GM08714 (cell line): ENCODE measurements around the gene KMT2B.

ENCODE experiments used
- H3K4me3 ChIP-seq: fragments of 200-500 bp; sonication (Bioruptor generic); 2 replicates; pipeline ENCODE4 v1.5.1; 2014; ENCODE audit warnings: mild to moderate bottlenecking, low read length, inconsistent platforms
- ZNF274 ChIP-seq: IDR thresholded peaks from 2 replicates; pipeline ENCODE4 v1.6.1; 2012; ENCODE audit warnings: mild to moderate bottlenecking, low read depth, low read length

Gene KMT2B

DNA sequence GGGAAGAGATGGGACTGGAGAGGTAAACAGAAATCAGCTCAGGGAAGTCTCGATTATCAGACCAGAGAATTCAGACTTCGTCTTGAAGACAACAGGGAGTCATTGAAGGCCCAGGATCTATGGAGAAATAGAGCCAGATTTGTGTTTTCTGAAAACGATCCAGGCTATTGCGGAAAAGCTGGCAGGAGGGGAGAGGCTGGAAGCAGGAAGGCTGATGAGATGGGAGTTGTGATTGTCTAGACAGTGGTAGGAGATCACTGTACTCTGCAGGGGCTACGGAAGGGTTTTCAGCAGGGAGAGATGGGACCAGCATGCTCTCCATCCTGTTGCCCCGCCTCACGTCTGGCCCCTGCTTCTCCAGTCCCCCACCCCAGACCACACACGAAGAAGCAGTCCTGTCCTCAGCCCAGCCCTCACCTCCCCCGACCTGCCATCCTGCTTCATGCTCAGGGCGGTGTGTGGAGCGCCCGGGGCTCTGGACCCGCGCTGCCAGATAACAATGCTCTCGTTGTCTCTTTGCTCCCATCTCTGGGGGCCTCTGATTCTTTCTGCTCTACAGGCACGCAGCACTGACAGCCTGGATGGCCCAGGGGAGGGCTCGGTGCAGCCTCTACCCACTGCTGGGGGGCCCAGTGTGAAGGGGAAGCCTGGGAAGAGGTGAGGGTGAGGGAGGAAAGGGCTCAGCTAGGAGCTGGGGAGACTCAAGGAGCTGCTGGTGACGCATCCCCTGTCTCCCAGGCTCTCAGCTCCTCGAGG lies 59.5 kb downstream of the KMT2B start:
- H3K4me3 ChIP-seq, result no peak overlapping the region
- no peak for TF ChIP-seq ZNF274

DNA sequence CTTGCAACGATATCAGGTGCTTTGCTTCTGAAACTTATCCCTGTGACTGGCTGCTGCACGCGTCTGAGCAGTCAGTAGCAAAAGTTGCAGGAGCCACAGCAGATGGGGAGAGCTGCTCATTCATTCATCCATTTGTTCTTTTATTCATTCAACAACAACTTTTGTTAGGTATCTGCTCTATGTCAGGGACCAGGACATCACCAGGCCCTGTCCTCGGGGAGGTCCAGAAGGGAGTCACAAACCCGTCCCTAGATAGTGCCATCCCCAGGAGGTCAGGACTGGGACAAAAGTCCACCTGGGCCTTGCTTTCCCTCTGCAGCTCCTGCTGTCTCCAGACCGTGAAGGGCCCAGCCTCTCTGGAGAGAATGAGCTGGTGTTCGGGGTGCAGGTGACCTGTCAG lies 60.2 kb downstream of the KMT2B start:
- no peak overlapping the region for H3K4me3 ChIP-seq
- TF ChIP-seq ZNF274, result no peak

DNA sequence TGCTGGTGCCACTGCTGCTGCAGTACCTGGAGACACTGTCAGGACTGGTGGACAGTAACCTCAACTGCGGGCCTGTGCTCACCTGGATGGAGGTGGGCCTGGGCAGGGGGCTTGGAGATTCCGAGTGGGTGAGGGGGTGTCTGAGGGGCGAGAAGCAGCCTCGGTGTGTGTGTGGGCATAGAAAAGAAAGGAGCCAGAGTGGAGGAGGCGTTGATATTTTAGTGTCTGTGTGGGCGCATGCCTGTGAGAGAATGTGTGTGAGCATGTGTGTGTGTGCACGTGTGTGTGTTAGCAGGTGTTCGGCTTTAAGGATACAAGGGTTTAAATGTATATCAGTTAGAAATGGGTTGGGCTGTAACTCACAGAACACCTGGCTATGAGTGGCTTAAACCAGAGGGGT lies 61.2 kb downstream of the KMT2B start:
- no peak for TF ChIP-seq ZNF274
- no peak overlapping the region for H3K4me3 ChIP-seq

GRCh38 chr19:35780058-35780457 lies 62.3 kb downstream of the KMT2B start:
- no peak for TF ChIP-seq ZNF274
- H3K4me3 ChIP-seq, result no peak overlapping the region

DNA sequence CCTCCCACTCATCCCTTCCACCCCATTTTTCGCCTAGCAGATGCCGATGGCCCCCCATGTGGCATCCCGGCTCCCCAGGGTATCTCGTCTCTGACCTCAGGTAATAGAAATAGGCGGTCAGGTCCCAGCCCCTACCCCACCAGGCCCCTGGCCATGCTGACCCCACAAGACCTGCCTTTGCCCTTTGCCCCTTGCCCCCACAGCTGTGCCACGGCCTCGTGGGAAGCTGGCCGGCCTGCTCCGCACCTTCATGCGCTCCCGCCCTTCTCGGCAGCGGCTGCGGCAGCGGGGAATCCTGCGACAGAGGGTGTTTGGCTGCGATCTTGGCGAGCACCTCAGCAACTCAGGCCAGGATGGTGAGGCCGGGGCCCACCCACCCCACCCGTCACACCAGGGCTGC lies 62.9 kb downstream of the KMT2B start:
- no peak for TF ChIP-seq ZNF274
- H3K4me3 ChIP-seq, result no peak overlapping the region

- TF ChIP-seq ZNF274, result no peak
- H3K4me3 ChIP-seq, result no peak overlapping the region
Measured at GRCh38 chr19:35781650-35782049, 63.8 kb downstream of the KMT2B start.

- H3K4me3 ChIP-seq, result no peak overlapping the region
- TF ChIP-seq ZNF274, result no peak
Measured at GRCh38 chr19:35782589-35782988, 64.8 kb downstream of the KMT2B start.

- no peak for TF ChIP-seq ZNF274
- no peak overlapping the region for H3K4me3 ChIP-seq
Measured at GRCh38 chr19:35783469-35784434, 65.9 kb downstream of the KMT2B start.

- TF ChIP-seq ZNF274, result no peak
- H3K4me3 ChIP-seq, result no peak overlapping the region
Measured at GRCh38 chr19:35784503-35785338, 66.9 kb downstream of the KMT2B start.

GRCh38 chr19:35785339-35785627 lies 67.5 kb downstream of the KMT2B start:
- H3K4me3 ChIP-seq, result no peak overlapping the region
- TF ChIP-seq ZNF274, result no peak

- TF ChIP-seq ZNF274, result no peak
- H3K4me3 ChIP-seq, result no peak overlapping the region
Measured at GRCh38 chr19:35786299-35787160, 68.7 kb downstream of the KMT2B start.

DNA sequence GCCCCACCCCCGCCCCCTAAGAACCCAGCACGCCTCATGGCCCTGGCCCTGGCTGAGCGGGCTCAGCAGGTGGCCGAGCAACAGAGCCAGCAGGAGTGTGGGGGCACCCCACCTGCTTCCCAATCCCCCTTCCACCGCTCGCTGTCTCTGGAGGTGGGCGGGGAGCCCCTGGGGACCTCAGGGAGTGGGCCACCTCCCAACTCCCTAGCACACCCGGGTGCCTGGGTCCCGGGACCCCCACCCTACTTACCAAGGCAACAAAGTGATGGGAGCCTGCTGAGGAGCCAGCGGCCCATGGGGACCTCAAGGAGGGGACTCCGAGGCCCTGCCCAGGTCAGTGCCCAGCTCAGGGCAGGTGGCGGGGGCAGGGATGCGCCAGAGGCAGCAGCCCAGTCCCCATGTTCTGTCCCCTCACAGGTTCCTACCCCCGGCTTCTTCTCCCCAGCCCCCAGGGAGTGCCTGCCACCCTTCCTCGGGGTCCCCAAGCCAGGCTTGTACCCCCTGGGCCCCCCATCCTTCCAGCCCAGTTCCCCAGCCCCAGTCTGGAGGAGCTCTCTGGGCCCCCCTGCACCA lies 69.5 kb downstream of the KMT2B start:
- no peak for TF ChIP-seq ZNF274
- no peak overlapping the region for H3K4me3 ChIP-seq
